Panc1 (cell line): ENCODE data around the gene MYO5B. TPM values are rescaled to one million over a fixed set of nuclear protein-coding genes. Genes with fewer than 3 reads are reported as not detected.

ENCODE experiments used
- ATAC-seq: fragments of 200-7000 bp; cut with Tn5 transposase; 2 replicates; pipeline ENCODE4 v1.9.1; 2020; ENCODE audit warnings: mild to moderate bottlenecking, moderate library complexity
- BruUV-seq: library from RNA; stranded (reverse); fragments of 400-500 nt; replicated peaks from 2 replicates; lab custom pipeline; 2021; lab: Mats Ljungman, UMichigan
- CTCF ChIA-PET: fragments of 300-600 bp; sonication (Branson Sonifier 250); formaldehyde crosslinking; loops from one replicate; lab custom pipeline; 2022; ENCODE audit warnings: antibody characterized with exemption; lab: Charles Lee
- POLR2A ChIA-PET: fragments of 300-600 bp; sonication (Branson Sonifier 250); formaldehyde crosslinking; loops from one replicate; lab custom pipeline; 2022; ENCODE audit warnings: antibody characterized with exemption; lab: Charles Lee
- DNase-seq: peaks from one replicate; pipeline ENCODE4 v3.0.0-alpha.2; 2010; ENCODE audit warnings: low read depth, low spot score
- H3K27ac ChIP-seq: 2 replicates; pipeline ENCODE4 v1.5.1; 2011; ENCODE audit warnings: mild to moderate bottlenecking, low read length, inconsistent platforms
- H3K27me3 ChIP-seq: fragments of 200-500 bp; sonication (Bioruptor generic); 2 replicates; pipeline ENCODE4 v1.6.0; 2014; ENCODE audit warnings: low read length, inconsistent platforms; ENCODE audit not compliant: control insufficient read depth, insufficient read depth
- H3K36me3 ChIP-seq: fragments of 200-500 bp; sonication (Bioruptor generic); 2 replicates; pipeline ENCODE4 v1.5.1; 2014; ENCODE audit warnings: inconsistent platforms, mild to moderate bottlenecking, low read length, moderate library complexity; ENCODE audit not compliant: control insufficient read depth, insufficient read depth
- H3K4me1 ChIP-seq: 2 replicates; pipeline ENCODE4 v1.5.1; 2011; ENCODE audit warnings: inconsistent platforms, mild to moderate bottlenecking, low read length, moderate library complexity; ENCODE audit not compliant: control insufficient read depth, insufficient read depth
- H3K4me3 ChIP-seq, 2 experiments: 2 replicates each; pipeline ENCODE4 v1.5.1; 2011 to 2012; ENCODE audit warnings: low read depth in 2 of 2, low read length in 2 of 2, mild to moderate bottlenecking in 2 of 2, inconsistent platforms in 1 of 2, moderate library complexity in 1 of 2
- H3K9me3 ChIP-seq: fragments of 200-500 bp; sonication (Bioruptor generic); 2 replicates; pipeline ENCODE4 v1.5.1; 2014; ENCODE audit warnings: low read depth, mild to moderate bottlenecking, inconsistent platforms, low read length, moderate library complexity; ENCODE audit not compliant: control insufficient read depth, insufficient read depth
- POLR2AphosphoS5 ChIP-seq: IDR thresholded peaks from 2 replicates; pipeline ENCODE4 v1.6.1; 2012; ENCODE audit warnings: mild to moderate bottlenecking, low read depth, low read length, moderate library complexity
- REST ChIP-seq, 2 experiments: IDR thresholded peaks; 2 replicates each; pipeline ENCODE4 v1.6.1; 2011 to 2012; ENCODE audit warnings: low read depth in 2 of 2, control low read depth in 1 of 2, low read length in 1 of 2, mild to moderate bottlenecking in 1 of 2, moderate library complexity in 1 of 2; ENCODE audit not compliant: insufficient read depth in 1 of 2
- SIN3A ChIP-seq: IDR thresholded peaks from 2 replicates; pipeline ENCODE4 v1.6.1; 2012; ENCODE audit warnings: low read depth, mild to moderate bottlenecking, low read length, moderate library complexity, borderline replicate concordance; ENCODE audit not compliant: insufficient read depth
- TCF7L2 ChIP-seq: IDR thresholded peaks from 2 replicates; pipeline ENCODE4 v1.6.1; 2011; ENCODE audit warnings: mild to moderate bottlenecking, low read depth, low read length, inconsistent platforms
- in situ Hi-C: cut with HindIII; loops from 2 replicates; pipeline ENCODE4 v1.10.0; 2016; ENCODE audit warnings: low sequenced_read_pairs, low pct_unique_long_range_greater_than_20kb
- intact Hi-C: fragments of 100-400 bp; cut with micrococcal nuclease; formaldehyde crosslinking; loops from one replicate; pipeline ENCODE4 v1.10.0; 2022; ENCODE audit not compliant: unreplicated experiment
- total RNA-seq: library from RNA; stranded (reverse); gene quantifications from one replicate; pipeline ENCODE4 v1.2.1, GENCODE V29; 2021; ENCODE audit not compliant: unreplicated experiment
- TF ChIP-seq, protein P1 (sequence below): fragments of 450-650 bp; IDR thresholded peaks from 2 replicates; pipeline ENCODE4 v1.5.1; 2017; ENCODE audit warnings: mild to moderate bottlenecking

The MYO5B gene
- total RNA-seq, 1 experiment from 2014 or later, result 0.31 TPM

DNA sequence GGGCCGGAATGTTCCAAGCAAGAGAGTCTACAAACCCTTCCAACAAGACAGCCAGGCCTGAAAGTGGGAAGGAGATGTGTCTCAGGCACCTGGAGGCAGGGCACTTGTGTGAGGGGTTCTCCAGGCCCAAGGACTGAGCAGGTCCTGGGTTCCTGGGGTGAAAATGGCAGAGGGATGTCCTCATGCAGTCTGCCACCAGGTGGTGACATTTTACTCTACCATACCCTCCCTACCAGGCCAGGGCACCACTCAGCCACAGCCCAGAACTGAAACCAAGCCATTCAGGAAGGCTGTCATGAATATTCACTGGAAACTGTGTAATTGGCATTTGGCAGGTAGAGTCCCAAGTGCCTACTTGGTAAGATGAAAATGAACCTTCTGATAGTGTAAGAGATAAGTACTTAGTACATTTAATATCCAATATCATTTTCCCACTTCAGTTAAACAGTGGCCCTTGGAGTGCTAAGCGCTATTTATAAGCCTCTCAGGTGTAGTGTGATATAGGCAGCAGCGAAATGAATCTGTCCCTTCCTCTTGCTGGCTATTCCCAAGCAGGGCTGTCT, 185.1 kb downstream of the MYO5B start:
- Histone ChIP-seq H3K36me3 (no peaks in the 10 kb centered on the region), H3K4me1 (no peaks in the 10 kb centered on the region), H3K27me3 (peaks cover 4% of the 10 kb centered on the region; the same call in 1 of the 2 replicates), H3K9me3 (no peaks in the 10 kb centered on the region), H3K4me3 (no peak overlapping the region), H3K27ac (no peak overlapping the region)
- DNase-seq (peak; percentile 22), ATAC-seq (peak; percentile 94)
- BruUV-seq, result no TSS peak
- intact Hi-C loops, result loop anchor here (10.0 kb wide), 1 partner anchor 185 kb away; the partner anchor contains the start of gene MYO5B
- ChIA-PET POLR2A (no interaction called here), CTCF (no interaction called here)
- TF ChIP-seq, protein P1, sequence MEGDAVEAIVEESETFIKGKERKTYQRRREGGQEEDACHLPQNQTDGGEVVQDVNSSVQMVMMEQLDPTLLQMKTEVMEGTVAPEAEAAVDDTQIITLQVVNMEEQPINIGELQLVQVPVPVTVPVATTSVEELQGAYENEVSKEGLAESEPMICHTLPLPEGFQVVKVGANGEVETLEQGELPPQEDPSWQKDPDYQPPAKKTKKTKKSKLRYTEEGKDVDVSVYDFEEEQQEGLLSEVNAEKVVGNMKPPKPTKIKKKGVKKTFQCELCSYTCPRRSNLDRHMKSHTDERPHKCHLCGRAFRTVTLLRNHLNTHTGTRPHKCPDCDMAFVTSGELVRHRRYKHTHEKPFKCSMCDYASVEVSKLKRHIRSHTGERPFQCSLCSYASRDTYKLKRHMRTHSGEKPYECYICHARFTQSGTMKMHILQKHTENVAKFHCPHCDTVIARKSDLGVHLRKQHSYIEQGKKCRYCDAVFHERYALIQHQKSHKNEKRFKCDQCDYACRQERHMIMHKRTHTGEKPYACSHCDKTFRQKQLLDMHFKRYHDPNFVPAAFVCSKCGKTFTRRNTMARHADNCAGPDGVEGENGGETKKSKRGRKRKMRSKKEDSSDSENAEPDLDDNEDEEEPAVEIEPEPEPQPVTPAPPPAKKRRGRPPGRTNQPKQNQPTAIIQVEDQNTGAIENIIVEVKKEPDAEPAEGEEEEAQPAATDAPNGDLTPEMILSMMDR, result peak; percentile 51
- no peak for TF ChIP-seq SIN3A
- TF ChIP-seq POLR2AphosphoS5, result no peak
- no peak for TF ChIP-seq REST (IDR thresholded peaks at IDR 0.05; ENCODE audit: insufficient read depth in 1 of 2, low read depth in 2 of 2, low read length in 1 of 2)
- no peak for TF ChIP-seq TCF7L2
- in situ Hi-C loops, result no loop called here

GRCh38 chr18:50008306-50008705, 186.6 kb downstream of the MYO5B start:
- intact Hi-C loops, result no loop called here

More at GRCh38 chr18:50008306-50008705, 186.6 kb downstream of the MYO5B start:
- no peak for TF ChIP-seq REST (IDR thresholded peaks at IDR 0.05; ENCODE audit: insufficient read depth in 1 of 2, low read depth in 2 of 2, low read length in 1 of 2)
- no TSS peak for BruUV-seq
- in situ Hi-C loops, result no loop called here
- no peak for DNase-seq
- H3K27ac ChIP-seq, result no peak overlapping the region
- no peak for ATAC-seq
- H3K9me3 ChIP-seq, result no peaks in the 10 kb centered on the region
- ChIA-PET CTCF (no interaction called here), POLR2A (no interaction called here)
- H3K36me3 ChIP-seq, result no peaks in the 10 kb centered on the region
- no peak overlapping the region for H3K4me3 ChIP-seq
- H3K27me3 ChIP-seq, result no peaks in the 10 kb centered on the region
- H3K4me1 ChIP-seq, result no peaks in the 10 kb centered on the region
